SK-N-SH (cell line): Measurements from ENCODE around the gene USP46. TPM values are rescaled to one million over a fixed set of nuclear protein-coding genes. Genes with fewer than 3 reads are reported as not detected.

Source experiments
- CTCF ChIA-PET: fragments of 300-600, 350-600 bp; formaldehyde crosslinking; extraction: SDS; loops from one replicate; lab custom pipeline; 2021; lab: Yijun Ruan, JAX
- POLR2A ChIA-PET: fragments of 350-600 bp; sonication (Branson Sonifier 250); formaldehyde crosslinking; extraction: SDS; loops from one replicate; lab custom pipeline; 2020; ENCODE audit warnings: antibody characterized with exemption, inconsistent platforms; lab: Yijun Ruan, JAX
- DNase-seq: peaks from one replicate; pipeline ENCODE4 v3.0.0; 2012
- H2AFZ ChIP-seq: fragments of 200-600 bp; sonication (generic); 2 replicates; pipeline ENCODE4 v1.8.1; 2016; ENCODE audit warnings: antibody characterized with exemption, mild to moderate bottlenecking, low read depth
- H3F3A ChIP-seq: fragments of 200-600 bp; sonication (generic); replicated peaks from 2 replicates; pipeline ENCODE3; 2016; ENCODE audit warnings: antibody characterized with exemption, mild to moderate bottlenecking; ENCODE audit not compliant: insufficient read depth
- H3K27ac ChIP-seq, 2 experiments: fragments of 200-500 bp in 1 of 2; fragments of 200-600 bp in 1 of 2; sonication (Bioruptor generic) in 1 of 2; sonication (generic), shearing (Covaris generic) in 1 of 2; 2 replicates each; pipeline versions ENCODE4 v1.5.1 to v1.6.1; 2014 to 2016; ENCODE audit warnings: low read depth in 2 of 2, inconsistent platforms in 1 of 2, low read length in 1 of 2, mild to moderate bottlenecking in 1 of 2, mixed read lengths in 1 of 2
- H3K27me3 ChIP-seq: fragments of 200-600 bp; sonication (generic), shearing (Covaris generic); 2 replicates; pipeline ENCODE4 v1.6.1; 2016; ENCODE audit warnings: mixed run types; ENCODE audit not compliant: insufficient read depth
- H3K36me3 ChIP-seq, 2 experiments: fragments of 200-500 bp in 1 of 2; fragments of 200-600 bp in 1 of 2; sonication (Bioruptor generic) in 1 of 2; sonication (generic) in 1 of 2; replicated peaks in 1 of 2; 2 replicates each; pipeline versions ENCODE3 to v1.5.1; 2014 to 2016; ENCODE audit warnings: low read length in 1 of 2, mild to moderate bottlenecking in 1 of 2; ENCODE audit not compliant: insufficient read depth in 2 of 2, control insufficient read depth in 1 of 2
- H3K4me1 ChIP-seq, 2 experiments: fragments of 200-500 bp in 1 of 2; fragments of 200-600 bp in 1 of 2; sonication (Bioruptor generic) in 1 of 2; sonication (generic), shearing (Covaris generic) in 1 of 2; 2 replicates each; pipeline versions ENCODE4 v1.5.1 to v1.6.1; 2014 to 2016; ENCODE audit warnings: low read depth in 1 of 2, low read length in 1 of 2, mixed run types in 1 of 2; ENCODE audit not compliant: insufficient read depth in 2 of 2, control insufficient read depth in 1 of 2
- H3K4me2 ChIP-seq: fragments of 200-600 bp; sonication (generic), shearing (Covaris generic); 2 replicates; pipeline ENCODE4 v1.6.1; 2017; ENCODE audit warnings: mixed run types
- H3K4me3 ChIP-seq, 2 experiments: fragments of 200-500 bp in 1 of 2; fragments of 200-600 bp in 1 of 2; sonication (Bioruptor generic) in 1 of 2; sonication (generic), shearing (Covaris generic) in 1 of 2; 2 replicates each; pipeline versions ENCODE4 v1.5.1 to v1.8.1; 2014 to 2016; ENCODE audit warnings: low read depth in 2 of 2, inconsistent platforms in 1 of 2, low read length in 1 of 2, mild to moderate bottlenecking in 1 of 2, mixed read lengths in 1 of 2, moderate library complexity in 1 of 2
- H3K79me2 ChIP-seq: fragments of 200-600 bp; sonication (generic); 2 replicates; pipeline ENCODE4 v1.8.1; 2017; ENCODE audit warnings: mild to moderate bottlenecking; ENCODE audit not compliant: insufficient read depth
- H3K9ac ChIP-seq: fragments of 200-600 bp; sonication (generic); 2 replicates; pipeline ENCODE4 v1.6.1; 2017; ENCODE audit warnings: mixed run types
- H3K9me2 ChIP-seq: fragments of 200-600 bp; sonication (generic); 2 replicates; pipeline ENCODE4 v1.6.1; 2017; ENCODE audit warnings: mixed run types
- H3K9me3 ChIP-seq: fragments of 200-600 bp; sonication (generic); 2 replicates; pipeline ENCODE4 v1.6.1; 2017; ENCODE audit warnings: mixed run types, mild to moderate bottlenecking, moderate library complexity
- H4K20me1 ChIP-seq: fragments of 200-600 bp; sonication (generic); 2 replicates; pipeline ENCODE4 v1.6.1; 2017; ENCODE audit warnings: mild to moderate bottlenecking, mixed run types; ENCODE audit not compliant: insufficient read depth
- CHD2 ChIP-seq: fragments of 150-350 bp; IDR thresholded peaks from 2 replicates; pipeline ENCODE4 v1.6.1; 2018; ENCODE audit warnings: low read length; ENCODE audit not compliant: partially characterized antibody
- FOXM1 ChIP-seq: IDR thresholded peaks from 2 replicates; pipeline ENCODE4 v1.4.0; 2012; ENCODE audit warnings: low read depth, mild to moderate bottlenecking
- GABPA ChIP-seq: IDR thresholded peaks from 2 replicates; pipeline ENCODE4 v1.4.0; 2012; ENCODE audit warnings: low read depth, mild to moderate bottlenecking
- IRF3 ChIP-seq: fragments of 150-350 bp; IDR thresholded peaks from 2 replicates; pipeline ENCODE4 v1.6.1; 2016; ENCODE audit warnings: mild to moderate bottlenecking, low read depth, low read length
- MAX ChIP-seq: IDR thresholded peaks from 2 replicates; pipeline ENCODE4 v1.4.0; 2012; ENCODE audit warnings: low read depth
- MXI1 ChIP-seq: IDR thresholded peaks from 2 replicates; pipeline ENCODE4 v1.6.1; 2012; ENCODE audit warnings: mild to moderate bottlenecking, low read depth, low read length, improper control_type of control experiment
- NRF1 ChIP-seq: IDR thresholded peaks from 2 replicates; pipeline ENCODE4 v1.6.1; 2012; ENCODE audit warnings: low read depth, mild to moderate bottlenecking, low read length
- RAD21 ChIP-seq: IDR thresholded peaks from 2 replicates; pipeline ENCODE4 v1.6.1; 2012; ENCODE audit warnings: mild to moderate bottlenecking, low read length
- RCOR1 ChIP-seq: fragments of 150-350 bp; IDR thresholded peaks from 2 replicates; pipeline ENCODE4 v1.6.1; 2017; ENCODE audit warnings: antibody characterized with exemption, low read length
- RXRA ChIP-seq: IDR thresholded peaks from 2 replicates; pipeline ENCODE4 v1.4.0; 2012; ENCODE audit warnings: low read depth, mild to moderate bottlenecking, borderline replicate concordance
- TAF1 ChIP-seq: IDR thresholded peaks from 2 replicates; pipeline ENCODE4 v1.6.1; 2012; ENCODE audit warnings: low read depth, mild to moderate bottlenecking, low read length, moderate library complexity, borderline replicate concordance
- TCF12 ChIP-seq: IDR thresholded peaks from 2 replicates; pipeline ENCODE4 v1.4.0; 2012
- TEAD4 ChIP-seq: IDR thresholded peaks from 2 replicates; pipeline ENCODE4 v1.4.0; 2012; ENCODE audit warnings: mild to moderate bottlenecking, borderline replicate concordance; ENCODE audit not compliant: insufficient read depth
- USF1 ChIP-seq: IDR thresholded peaks from 2 replicates; pipeline ENCODE4 v1.4.0; 2012; ENCODE audit warnings: low read depth, borderline replicate concordance
- USF2 ChIP-seq: fragments of 150-350 bp; IDR thresholded peaks from 2 replicates; pipeline ENCODE4 v1.6.1; 2017; ENCODE audit warnings: antibody characterized with exemption, low read length, low read depth, borderline replicate concordance
- YY1 ChIP-seq: IDR thresholded peaks from 2 replicates; pipeline ENCODE4 v1.4.0; 2012; ENCODE audit warnings: low read depth, mild to moderate bottlenecking
- ZBTB33 ChIP-seq: IDR thresholded peaks from 2 replicates; pipeline ENCODE4 v1.4.0; 2012; ENCODE audit warnings: low read depth, borderline replicate concordance
- WGBS: methylation state at CpG from one replicate; pipeline ENCODE4 v1.1.6; 2017; ENCODE audit warnings: low lambda C conversion rate; 5-methylcytosine and 5-hydroxymethylcytosine counted together
- polyA plus RNA-seq, 3 experiments: library from polyadenylated mRNA; depleted of rRNA; stranded (reverse); fragments of >200 nt; gene quantifications; 2 replicates each; pipeline ENCODE4 v1.2.3, GENCODE V29; 2012

Gene USP46
- polyA plus RNA-seq, 1 of the 3 experiments (the other 2 are of a cell fraction): 4.5 TPM

- CTCF ChIA-PET: no interaction called here
- Histone ChIP-seq H3K27ac (no peak overlapping the region), H3K4me3 (no peak overlapping the region)
Measured at GRCh38 chr4:52628974-52629373, 30.1 kb downstream of the USP46 start.

GRCh38 chr4:52628543-52628942 is 30.6 kb downstream of the USP46 start:
- 96% methylated on average over 4 of the region's 4 CpGs for WGBS
- ChIA-PET POLR2A (no interaction called here), CTCF (no interaction called here)
- H3K9me2 ChIP-seq: no peaks in the 10 kb centered on the region
- H3K4me2 ChIP-seq: no peak overlapping the region
- no peaks in the 10 kb centered on the region for H3K27me3 ChIP-seq
- no peaks in the 10 kb centered on the region for H3F3A ChIP-seq
- peaks cover 0 to 11% of the 10 kb centered on the region in 2 experiments for H3K36me3 ChIP-seq
- no peaks in the 10 kb centered on the region for H3K79me2 ChIP-seq
- H3K4me1 ChIP-seq: peaks cover 0 to 7% of the 10 kb centered on the region in 2 experiments; a peak in 2 of 4 replicates
- no peak overlapping the region for H3K27ac ChIP-seq
- no peak overlapping the region for H2AFZ ChIP-seq
- no peaks in the 10 kb centered on the region; the same call in 1 of the 2 replicates for H4K20me1 ChIP-seq
- DNase-seq: no peak
- H3K9me3 ChIP-seq: no peaks in the 10 kb centered on the region
- no peak overlapping the region for H3K9ac ChIP-seq
- no peak overlapping the region for H3K4me3 ChIP-seq
- no peak for TF ChIP-seq MXI1
- no peak for TF ChIP-seq YY1
- no peak for TF ChIP-seq ZBTB33
- TF ChIP-seq NRF1: no peak
- no peak for TF ChIP-seq MAX
- no peak for TF ChIP-seq TCF12
- TF ChIP-seq CHD2: no peak
- TF ChIP-seq RAD21: no peak
- TF ChIP-seq USF1: no peak
- no peak for TF ChIP-seq GABPA
- no peak for TF ChIP-seq RCOR1
- TF ChIP-seq TAF1: no peak
- TF ChIP-seq IRF3: no peak
- no peak for TF ChIP-seq TEAD4
- no peak for TF ChIP-seq FOXM1

More at GRCh38 chr4:52628974-52629373, 30.1 kb downstream of the USP46 start:
- no peaks in the 10 kb centered on the region for H3K27me3 ChIP-seq
- H3K79me2 ChIP-seq: no peaks in the 10 kb centered on the region
- TF ChIP-seq RXRA (no peak), USF2 (no peak), TCF12 (no peak)
- TF ChIP-seq, all 33 proteins: peak for 0
- Histone ChIP-seq H3K4me1 (peaks cover 0 to 7% of the 10 kb centered on the region in 2 experiments; a peak in 2 of 4 replicates), H4K20me1 (no peaks in the 10 kb centered on the region; the same call in 1 of the 2 replicates), H2AFZ (no peak overlapping the region), H3K9ac (no peak overlapping the region), H3F3A (no peaks in the 10 kb centered on the region), H3K36me3 (peaks cover 0 to 11% of the 10 kb centered on the region in 2 experiments), H3K4me2 (no peak overlapping the region), H3K9me2 (no peaks in the 10 kb centered on the region), H3K9me3 (no peaks in the 10 kb centered on the region)
- 95% methylated on average over 2 of the region's 2 CpGs for WGBS
- DNase-seq: no peak
- POLR2A ChIA-PET: no interaction called here
